Mammary epithelial cell (primary cell): ENCODE measurements around the gene PEBP1.

Experiments used
- EZH2 ChIP-seq: IDR thresholded peaks from 2 replicates; pipeline ENCODE4 v1.6.1; 2012; ENCODE audit warnings: low read length, inconsistent platforms, borderline replicate concordance
- TF ChIP-seq, protein P1 (sequence below), 2 donors: IDR thresholded peaks in 1 of 2; conservative IDR thresholded peaks in 1 of 2; 2 replicates each; pipeline ENCODE4 v1.5.1; 2011 to 2012; ENCODE audit warnings: inconsistent platforms in 2 of 2, low read length in 2 of 2, mild to moderate bottlenecking in 2 of 2, control low read depth in 1 of 2, low read depth in 1 of 2; ENCODE audit not compliant: insufficient read depth in 1 of 2; ENCODE audit errors: extremely low read depth in 1 of 2

DNA sequence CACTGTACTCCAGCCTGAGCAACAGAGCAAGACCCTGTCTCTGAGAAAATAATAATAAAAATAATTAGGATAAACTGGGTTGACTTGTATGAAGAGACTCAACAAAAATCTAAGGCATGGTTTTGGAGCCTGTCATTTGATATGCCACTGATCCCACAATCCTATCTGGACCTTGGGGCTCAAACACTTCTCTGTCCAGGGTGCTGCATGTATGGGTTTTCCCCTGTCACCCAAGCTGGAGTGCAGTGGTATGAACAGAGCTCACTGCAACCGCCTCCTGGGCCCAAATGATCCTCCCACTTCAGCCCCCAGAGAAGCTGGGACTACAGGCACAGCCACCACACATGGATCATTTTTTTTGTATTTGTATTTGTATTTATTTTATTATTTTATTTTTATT lies 26.8 kb upstream of the PEBP1 start:
- TF ChIP-seq, protein P1, sequence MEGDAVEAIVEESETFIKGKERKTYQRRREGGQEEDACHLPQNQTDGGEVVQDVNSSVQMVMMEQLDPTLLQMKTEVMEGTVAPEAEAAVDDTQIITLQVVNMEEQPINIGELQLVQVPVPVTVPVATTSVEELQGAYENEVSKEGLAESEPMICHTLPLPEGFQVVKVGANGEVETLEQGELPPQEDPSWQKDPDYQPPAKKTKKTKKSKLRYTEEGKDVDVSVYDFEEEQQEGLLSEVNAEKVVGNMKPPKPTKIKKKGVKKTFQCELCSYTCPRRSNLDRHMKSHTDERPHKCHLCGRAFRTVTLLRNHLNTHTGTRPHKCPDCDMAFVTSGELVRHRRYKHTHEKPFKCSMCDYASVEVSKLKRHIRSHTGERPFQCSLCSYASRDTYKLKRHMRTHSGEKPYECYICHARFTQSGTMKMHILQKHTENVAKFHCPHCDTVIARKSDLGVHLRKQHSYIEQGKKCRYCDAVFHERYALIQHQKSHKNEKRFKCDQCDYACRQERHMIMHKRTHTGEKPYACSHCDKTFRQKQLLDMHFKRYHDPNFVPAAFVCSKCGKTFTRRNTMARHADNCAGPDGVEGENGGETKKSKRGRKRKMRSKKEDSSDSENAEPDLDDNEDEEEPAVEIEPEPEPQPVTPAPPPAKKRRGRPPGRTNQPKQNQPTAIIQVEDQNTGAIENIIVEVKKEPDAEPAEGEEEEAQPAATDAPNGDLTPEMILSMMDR (conservative IDR thresholded peaks at IDR 0.05 in 1 of 2, IDR thresholded peaks at IDR 0.05 in 1 of 2; ENCODE audit: extremely low read depth in 1 of 2, insufficient read depth in 1 of 2, low read depth in 1 of 2, low read length in 2 of 2): no peak
- TF ChIP-seq EZH2: no peak
